B cell (primary cell): ENCODE results near the gene ANKS6. TPM values are rescaled to one million over a fixed set of nuclear protein-coding genes. Genes with fewer than 3 reads are reported as not detected.

Source experiments
- ATAC-seq: fragments of 200-7000 bp; cut with Tn5 transposase; one replicate; pipeline ENCODE4 v1.10.0; 2021; ENCODE audit warnings: low read depth, mild to moderate bottlenecking, moderate number of reproducible peaks, moderate library complexity
- CTCF ChIA-PET: fragments of 350-600 bp; sonication (Branson Sonifier 250); formaldehyde crosslinking; loops from one replicate; lab custom pipeline; 2021; ENCODE audit warnings: antibody characterized with exemption, inconsistent platforms; lab: Charles Lee
- POLR2A ChIA-PET: fragments of 350-600 bp; sonication (Branson Sonifier 250); formaldehyde crosslinking; loops from one replicate; lab custom pipeline; 2021; ENCODE audit warnings: antibody characterized with exemption; lab: Charles Lee
- DNase-seq: peaks from one replicate; pipeline ENCODE4 v3.0.0; 2013
- H2AFZ ChIP-seq: 2 replicates; pipeline ENCODE4 v1.6.1; 2012; ENCODE audit warnings: mild to moderate bottlenecking, low read depth, low read length; ENCODE audit not compliant: insufficient read depth, poor library complexity, severe bottlenecking
- H3K27ac ChIP-seq, 2 donors: 1 replicate in 1 of 2; 2 replicates in 1 of 2; pipeline ENCODE4 v1.5.1; 2012 to 2013; ENCODE audit warnings: low read length in 2 of 2, mild to moderate bottlenecking in 2 of 2, moderate library complexity in 1 of 2
- H3K27me3 ChIP-seq, 4 experiments: fragments of 200-600 bp in 1 of 4; sonication (generic) in 1 of 4; replicated peaks in 1 of 4; 1 replicate in 2 of 4; 2 replicates in 2 of 4; pipeline versions ENCODE4 v1.6.1 to v1.7.0; 2013 to 2016; ENCODE audit warnings: low read length in 3 of 4, mild to moderate bottlenecking in 2 of 4, mixed read lengths in 1 of 4, moderate library complexity in 1 of 4; ENCODE audit not compliant: insufficient read depth in 4 of 4, control insufficient read depth in 3 of 4; ENCODE audit errors: control extremely low read depth in 1 of 4
- H3K36me3 ChIP-seq, 2 experiments: replicated peaks in 1 of 2; 1 replicate in 1 of 2; 2 replicates in 1 of 2; pipeline versions ENCODE4 v1.6.1 to v1.7.1; 2013; ENCODE audit warnings: low read length in 1 of 2; ENCODE audit not compliant: insufficient read depth in 2 of 2, control insufficient read depth in 1 of 2; ENCODE audit errors: control extremely low read depth in 1 of 2, extremely low read depth in 1 of 2
- H3K4me1 ChIP-seq, 2 donors: fragments of 200-600 bp in 1 of 2; sonication (generic) in 1 of 2; 1 replicate in 1 of 2; 2 replicates in 1 of 2; pipeline versions ENCODE4 v1.5.1 to v1.6.1; 2013 to 2017; ENCODE audit warnings: low read length in 2 of 2; ENCODE audit not compliant: control insufficient read depth in 2 of 2, insufficient read depth in 2 of 2
- H3K4me2 ChIP-seq: replicated peaks from 2 replicates; pipeline ENCODE3; 2012; ENCODE audit warnings: mild to moderate bottlenecking, low read depth, low read length; ENCODE audit not compliant: poor library complexity, severe bottlenecking
- H3K4me3 ChIP-seq, 5 experiments: fragments of 200-600 bp in 1 of 5; sonication (generic) in 1 of 5; 1 replicate in 3 of 5; 2 replicates in 2 of 5; pipeline versions ENCODE4 v1.5.1 to v1.7.0; 2011 to 2016; ENCODE audit warnings: low read length in 4 of 5, mild to moderate bottlenecking in 4 of 5, low read depth in 2 of 5, control low read depth in 1 of 5, moderate library complexity in 1 of 5; ENCODE audit not compliant: insufficient read depth in 1 of 5; ENCODE audit errors: control extremely low read depth in 1 of 5, extremely low read depth in 1 of 5
- H3K79me2 ChIP-seq: fragments of 200-600 bp; sonication (generic); one replicate; pipeline ENCODE4 v1.6.0; 2016; ENCODE audit warnings: low read length; ENCODE audit not compliant: control insufficient read depth, insufficient read depth
- H3K9ac ChIP-seq: fragments of 200-600 bp; sonication (generic); 2 replicates; pipeline ENCODE4 v1.6.1; 2017; ENCODE audit warnings: mild to moderate bottlenecking, low read length, moderate library complexity
- H3K9me3 ChIP-seq, 3 donors: one replicate each; pipeline versions ENCODE4 v1.6.1 to v1.7.1; 2013; ENCODE audit warnings: low read length in 2 of 3; ENCODE audit not compliant: control insufficient read depth in 2 of 3, insufficient read depth in 1 of 3; ENCODE audit errors: control extremely low read depth in 1 of 3
- H4K20me1 ChIP-seq: 2 replicates; pipeline ENCODE4 v1.6.0; 2012; ENCODE audit warnings: mild to moderate bottlenecking, low read length; ENCODE audit not compliant: insufficient read depth, control insufficient read depth, poor library complexity, severe bottlenecking
- H3K27ac Mint-ChIP-seq: one replicate; pipeline ENCODE4 v1.8.0; 2021; ENCODE audit warnings: mixed read lengths
- H3K27me3 Mint-ChIP-seq: one replicate; pipeline ENCODE4 v1.8.0; 2021; ENCODE audit warnings: mixed read lengths
- H3K4me1 Mint-ChIP-seq: one replicate; pipeline ENCODE4 v1.8.0; 2021; ENCODE audit warnings: mixed read lengths
- H3K4me3 Mint-ChIP-seq: one replicate; pipeline ENCODE4 v1.8.0; 2021; ENCODE audit warnings: mixed read lengths
- H3K9me3 Mint-ChIP-seq: one replicate; pipeline ENCODE4 v1.8.0; 2022; ENCODE audit warnings: mixed read lengths; ENCODE audit not compliant: insufficient read depth
- CTCF ChIP-seq: fragments of 200-600 bp; IDR thresholded peaks from one replicate; pipeline ENCODE4 v1.8.0; 2022; ENCODE audit warnings: antibody characterized with exemption, mild to moderate bottlenecking
- EZH2 ChIP-seq: IDR thresholded peaks from 2 replicates; pipeline ENCODE4 v1.6.1; 2012; ENCODE audit warnings: borderline replicate concordance, low read depth, mild to moderate bottlenecking, moderate library complexity, low read length; ENCODE audit not compliant: insufficient read depth, poor library complexity, severe bottlenecking
- WGBS: methylation state at CpG from one replicate; pipeline ENCODE4 v1.1.5; 2013; ENCODE audit warnings: missing lambda C conversion rate; ENCODE audit not compliant: insufficient coverage; 5-methylcytosine and 5-hydroxymethylcytosine counted together
- intact Hi-C: fragments of 100-400 bp; cut with micrococcal nuclease; formaldehyde crosslinking; loops from one replicate; pipeline ENCODE4 v1.10.0; 2022
- polyA plus RNA-seq: library from polyadenylated mRNA; depleted of rRNA; stranded (reverse); fragments of >200 nt; gene quantifications from 2 replicates; pipeline ENCODE4 v1.2.3, GENCODE V29; 2012
- total RNA-seq, 2 donors: library from RNA; stranded (reverse); fragments of 120-200 nt in 1 of 2; gene quantifications; 1 replicate in 1 of 2; 2 replicates in 1 of 2; pipeline versions ENCODE4 v1.2.3 to v1.2.4, GENCODE V29; 2013 to 2022

Gene ANKS6
- total and polyA plus RNA-seq, 2 donors (not counting 1 experiment from before 2014, with no cell fraction given): 11.4 to 16.1 TPM

GRCh38 chr9:98784831-98785806 is 11.2 kb downstream of the ANKS6 start:
- H3K4me1 Mint-ChIP-seq: no peaks in the 10 kb centered on the region

More at GRCh38 chr9:98784831-98785806, 11.2 kb downstream of the ANKS6 start:
- no peak for TF ChIP-seq CTCF
- no peak for TF ChIP-seq EZH2
- no peak overlapping the region for H3K27ac Mint-ChIP-seq
- H3K9me3 ChIP-seq: no peaks in the 10 kb centered on the region
- DNase-seq (no peak), ATAC-seq (no peak)
- H3K27me3 Mint-ChIP-seq: no peaks in the 10 kb centered on the region
- CTCF ChIA-PET: interaction anchor here (0.7 to 1.6 kb wide), 3 partner anchors 9 to 1705 kb away, joined by 3 to 4 read pairs (median 3); no protein-coding TSS in a partner anchor
- intact Hi-C loops: no loop called here
- POLR2A ChIA-PET: no interaction called here
- H2AFZ ChIP-seq: no peak overlapping the region
- no peaks in the 10 kb centered on the region for H4K20me1 ChIP-seq
- H3K36me3 ChIP-seq: peaks cover 0 to 15% of the 10 kb centered on the region in 2 experiments
- no peak overlapping the region for H3K4me2 ChIP-seq
- H3K9ac ChIP-seq: no peak overlapping the region
- H3K79me2 ChIP-seq: no peaks in the 10 kb centered on the region
- H3K4me3 ChIP-seq: no peak overlapping the region
- H3K9me3 Mint-ChIP-seq: no peaks in the 10 kb centered on the region
- 85% methylated on average over 8 of the region's 11 CpGs for WGBS
- no peak overlapping the region for H3K4me3 Mint-ChIP-seq
- H3K4me1 ChIP-seq: no peaks in the 10 kb centered on the region
- H3K27ac ChIP-seq: no peak overlapping the region
- no peaks in the 10 kb centered on the region for H3K27me3 ChIP-seq
